A549 (cell line): ENCODE measurements around the gene REEP6. TPM values are rescaled to one million over a fixed set of nuclear protein-coding genes. Genes with fewer than 3 reads are reported as not detected.

ENCODE experiments used
- ATAC-seq, 2 experiments: fragments of 200-7000 bp in 1 of 2; fragments of >200 bp in 1 of 2; cut with Nextera tagmentation in 1 of 2; cut with Tn5 transposase in 1 of 2; 3 replicates each; pipeline versions ENCODE4 v1.8.0 to v1.9.1; 2018 to 2020; ENCODE audit warnings: mild to moderate bottlenecking in 1 of 2, moderate library complexity in 1 of 2
- CTCF ChIA-PET: fragments of 300-600 bp; sonication (Branson Sonifier 250); formaldehyde crosslinking; extraction: SDS; loops from one replicate; lab custom pipeline; 2021; ENCODE audit warnings: antibody characterized with exemption, inconsistent platforms; lab: Yijun Ruan, JAX
- POLR2A ChIA-PET: fragments of 350-600 bp; formaldehyde crosslinking; extraction: SDS; loops from one replicate; lab custom pipeline; 2021; ENCODE audit warnings: antibody characterized with exemption, inconsistent platforms; lab: Yijun Ruan, JAX
- DNase-seq, 2 experiments: peaks; one replicate each; pipeline versions ENCODE4 v3.0.0 to v3.0.0-alpha.2; 2011 to 2016; ENCODE audit warnings: low read depth in 1 of 2, low spot score in 1 of 2
- FAIRE-seq: peaks from 2 replicates; lab custom pipeline; 2011; peaks lifted over from hg19 to GRCh38; lab: Jason Lieb, UNC
- H3K27ac ChIP-seq, 2 experiments: fragments of >200 bp; sonication (Bioruptor Twin); formaldehyde crosslinking; 3 replicates each; pipeline ENCODE4 v1.5.1; 2016 to 2017
- H3K4me1 ChIP-seq: fragments of >200 bp; sonication (Bioruptor Twin); formaldehyde crosslinking; 3 replicates; pipeline ENCODE4 v1.6.1; 2016
- H3K4me2 ChIP-seq: fragments of >200 bp; sonication (Bioruptor Twin); formaldehyde crosslinking; 3 replicates; pipeline ENCODE4 v1.6.1; 2016
- H3K4me3 ChIP-seq: fragments of >200 bp; sonication (Bioruptor Twin); formaldehyde crosslinking; 3 replicates; pipeline ENCODE4 v1.5.1; 2016
- H3K9me3 ChIP-seq: fragments of >200 bp; sonication (Bioruptor Twin); formaldehyde crosslinking; 3 replicates; pipeline ENCODE4 v1.6.1; 2016
- CEBPB ChIP-seq, 2 experiments: fragments of >200 bp in 1 of 2; sonication (Bioruptor Twin) in 1 of 2; formaldehyde crosslinking in 1 of 2; IDR thresholded peaks; 2 replicates each; pipeline ENCODE4 v1.6.1; 2012 to 2016
- FOXS1 ChIP-seq: fragments of 250-450 bp; sonication (Bioruptor Pico); IDR thresholded peaks from 2 replicates; pipeline ENCODE4 v1.5.0; 2020; ENCODE audit warnings: mild to moderate bottlenecking, moderate library complexity
- POLR2AphosphoS2 ChIP-seq: conservative IDR thresholded peaks from 2 replicates; pipeline ENCODE4 v1.6.1; 2012; ENCODE audit warnings: low read length, improper control_type of control experiment, inconsistent platforms
- WGBS: methylation state at CpG from one replicate; pipeline ENCODE4 v1.1.6; 2017; ENCODE audit errors: missing lambda C conversion rate; 5-methylcytosine and 5-hydroxymethylcytosine counted together
- polyA plus RNA-seq, 4 experiments: library from polyadenylated mRNA; depleted of rRNA in 3 of 4; stranded (reverse); fragments of >200 nt; fragmentation: RNase III in 1 of 4; extraction: RNeasy Plus Mini Kit Qiagen cat#74134 plus additional on column Dnase treatment in 1 of 4; gene quantifications; 2 replicates in 3 of 4; 3 replicates in 1 of 4; pipeline ENCODE4 v1.2.3, GENCODE V29; 2011 to 2017

Gene REEP6
- polyA plus RNA-seq, 2 of the 4 experiments (the other 2 are of a cell fraction): 1.8 to 4.8 TPM

DNA sequence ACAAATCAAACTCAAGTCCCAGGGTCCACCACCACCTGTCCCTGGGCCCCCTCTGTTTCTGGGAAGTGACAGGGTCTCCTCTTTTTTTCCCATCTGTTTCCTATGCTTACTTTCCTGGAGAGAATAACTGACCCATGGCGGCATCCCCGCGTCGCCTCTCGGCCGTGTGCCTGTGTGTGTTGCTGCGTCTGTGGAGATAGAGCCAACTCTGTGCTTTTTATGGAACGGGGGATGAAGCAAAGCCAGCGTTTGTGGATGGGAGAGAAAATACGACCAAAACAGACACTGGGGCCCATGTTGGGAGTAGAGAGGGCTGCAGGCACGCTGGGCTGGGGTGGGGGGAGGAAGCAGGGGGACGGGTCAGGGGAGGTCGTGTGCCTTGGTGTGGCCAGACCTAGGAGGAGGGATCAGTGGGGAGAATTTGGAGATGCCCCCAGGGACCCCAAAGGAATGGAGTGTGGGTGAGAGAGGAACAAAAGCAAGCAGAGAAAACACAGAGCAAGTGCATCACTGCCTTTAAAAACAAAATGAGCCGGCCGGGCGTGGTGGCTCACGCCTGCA, 49.5 kb downstream of the REEP6 start:
- H3K9me3 ChIP-seq: 0 out of 3 replicates have a peak, but pooled peaks cover 3% of the 10 kb centered on the region
- no peak for TF ChIP-seq CEBPB (IDR thresholded peaks at IDR 0.05)
- TF ChIP-seq POLR2AphosphoS2: no peak
- TF ChIP-seq FOXS1 (CRISPR knock-in tag): no peak
- no peak for DNase-seq
- H3K27ac ChIP-seq: no peak overlapping the region
- H3K4me3 ChIP-seq: no peak overlapping the region
- H3K4me2 ChIP-seq: no peak overlapping the region
- FAIRE-seq: no peak
- 53% methylated on average over 14 of the region's 17 CpGs for WGBS
- H3K4me1 ChIP-seq: no peaks in the 10 kb centered on the region
- no peak for ATAC-seq
- CTCF ChIA-PET: no interaction called here
- POLR2A ChIA-PET: no interaction called here

Other genes starting within 250 kb of the REEP6 start
- 18.5 and 28.7 TPM in 2 replicates for gene ATP5F1D, start 249.4 kb upstream of the REEP6 start, polyA plus RNA-seq (2011; rRNA removed)
- 96.9 to 101 TPM (median 99.7 TPM) in 3 replicates for gene ATP5F1D, start 249.4 kb upstream of the REEP6 start, polyA plus RNA-seq (2017; fragmentation: RNase III; extraction: RNeasy Plus Mini Kit Qiagen cat#74134 plus additional on column Dnase treatment)
- gene MIDN, start 242.6 kb upstream of the REEP6 start, polyA plus RNA-seq (2011; rRNA removed): 9.1 and 11.8 TPM in 2 replicates
- gene MIDN, start 242.6 kb upstream of the REEP6 start, polyA plus RNA-seq (2017; fragmentation: RNase III; extraction: RNeasy Plus Mini Kit Qiagen cat#74134 plus additional on column Dnase treatment): 27.7 to 33.4 TPM (median 31.4 TPM) in 3 replicates
- gene CIRBP, start 221.8 kb upstream of the REEP6 start, polyA plus RNA-seq (2011; rRNA removed): 92.4 and 151 TPM in 2 replicates
- 178 to 201 TPM (median 189 TPM) in 3 replicates for gene CIRBP, start 221.8 kb upstream of the REEP6 start, polyA plus RNA-seq (2017; fragmentation: RNase III; extraction: RNeasy Plus Mini Kit Qiagen cat#74134 plus additional on column Dnase treatment)
- gene FAM174C, start 215.7 kb upstream of the REEP6 start, polyA plus RNA-seq (2011; rRNA removed): 22.7 and 24.8 TPM in 2 replicates
- 35.6 to 37.6 TPM (median 37.1 TPM) in 3 replicates for gene FAM174C, start 215.7 kb upstream of the REEP6 start, polyA plus RNA-seq (2017; fragmentation: RNase III; extraction: RNeasy Plus Mini Kit Qiagen cat#74134 plus additional on column Dnase treatment)
- 0.16 and 0.24 TPM in 2 replicates for gene EFNA2, start 205.3 kb upstream of the REEP6 start, polyA plus RNA-seq (2011; rRNA removed)
- gene EFNA2, start 205.3 kb upstream of the REEP6 start, polyA plus RNA-seq (2017; fragmentation: RNase III; extraction: RNeasy Plus Mini Kit Qiagen cat#74134 plus additional on column Dnase treatment): 0.84 to 1.3 TPM (median 1.2 TPM) in 3 replicates
- 18.6 and 19.3 TPM in 2 replicates for gene NDUFS7, start 107.3 kb upstream of the REEP6 start, polyA plus RNA-seq (2011; rRNA removed)
- gene NDUFS7, start 107.3 kb upstream of the REEP6 start, polyA plus RNA-seq (2017; fragmentation: RNase III; extraction: RNeasy Plus Mini Kit Qiagen cat#74134 plus additional on column Dnase treatment): 68.4 to 72.8 TPM (median 68.9 TPM) in 3 replicates
- 11.3 and 13.6 TPM in 2 replicates for gene GAMT, start 89.6 kb upstream of the REEP6 start, polyA plus RNA-seq (2011; rRNA removed)
- 24.7 to 26.0 TPM (median 25.7 TPM) in 3 replicates for gene GAMT, start 89.6 kb upstream of the REEP6 start, polyA plus RNA-seq (2017; fragmentation: RNase III; extraction: RNeasy Plus Mini Kit Qiagen cat#74134 plus additional on column Dnase treatment)
- gene DAZAP1, start 83.6 kb upstream of the REEP6 start, polyA plus RNA-seq (2011; rRNA removed): 47.8 and 58.9 TPM in 2 replicates
- gene DAZAP1, start 83.6 kb upstream of the REEP6 start, polyA plus RNA-seq (2017; fragmentation: RNase III; extraction: RNeasy Plus Mini Kit Qiagen cat#74134 plus additional on column Dnase treatment): 86.3 to 87.7 TPM (median 86.5 TPM) in 3 replicates
- gene RPS15, start 52.8 kb upstream of the REEP6 start, polyA plus RNA-seq (2011; rRNA removed): 485 and 525 TPM in 2 replicates
- gene RPS15, start 52.8 kb upstream of the REEP6 start, polyA plus RNA-seq (2017; fragmentation: RNase III; extraction: RNeasy Plus Mini Kit Qiagen cat#74134 plus additional on column Dnase treatment): 1,370 to 1,458 TPM (median 1,378 TPM) in 3 replicates
- 0.32 and 0.36 TPM in 2 replicates for gene APC2, start 41.1 kb upstream of the REEP6 start, polyA plus RNA-seq (2011; rRNA removed)
- 1.3 to 1.6 TPM (median 1.6 TPM) in 3 replicates for gene APC2, start 41.1 kb upstream of the REEP6 start, polyA plus RNA-seq (2017; fragmentation: RNase III; extraction: RNeasy Plus Mini Kit Qiagen cat#74134 plus additional on column Dnase treatment)
- 6.5 and 8.2 TPM in 2 replicates for gene C19orf25, start 12.0 kb upstream of the REEP6 start, polyA plus RNA-seq (2011; rRNA removed)
- 17.1 to 20.7 TPM (median 18.9 TPM) in 3 replicates for gene C19orf25, start 12.0 kb upstream of the REEP6 start, polyA plus RNA-seq (2017; fragmentation: RNase III; extraction: RNeasy Plus Mini Kit Qiagen cat#74134 plus additional on column Dnase treatment)
- 0.76 and 1.0 TPM in 2 replicates for gene PCSK4, start 831 bp upstream of the REEP6 start, polyA plus RNA-seq (2011; rRNA removed)
- 1.2 to 3.7 TPM (median 2.1 TPM) in 3 replicates for gene PCSK4, start 831 bp upstream of the REEP6 start, polyA plus RNA-seq (2017; fragmentation: RNase III; extraction: RNeasy Plus Mini Kit Qiagen cat#74134 plus additional on column Dnase treatment)
- 1.4 and 2.3 TPM in 2 replicates for gene ADAMTSL5, start 21.8 kb downstream of the REEP6 start, polyA plus RNA-seq (2011; rRNA removed)
- 3.0 to 4.1 TPM (median 3.1 TPM) in 3 replicates for gene ADAMTSL5, start 21.8 kb downstream of the REEP6 start, polyA plus RNA-seq (2017; fragmentation: RNase III; extraction: RNeasy Plus Mini Kit Qiagen cat#74134 plus additional on column Dnase treatment)
- not detected in 2 replicates for gene PLK5, start 32.9 kb downstream of the REEP6 start, polyA plus RNA-seq (2011; rRNA removed)
- not detected in 3 replicates for gene PLK5, start 32.9 kb downstream of the REEP6 start, polyA plus RNA-seq (2017; fragmentation: RNase III; extraction: RNeasy Plus Mini Kit Qiagen cat#74134 plus additional on column Dnase treatment)
- 1.4 and 2.1 TPM in 2 replicates for gene MEX3D, start 77.1 kb downstream of the REEP6 start, polyA plus RNA-seq (2011; rRNA removed)
- gene MEX3D, start 77.1 kb downstream of the REEP6 start, polyA plus RNA-seq (2017; fragmentation: RNase III; extraction: RNeasy Plus Mini Kit Qiagen cat#74134 plus additional on column Dnase treatment): 6.6 to 7.5 TPM (median 7.1 TPM) in 3 replicates
- gene MBD3, start 101.7 kb downstream of the REEP6 start, polyA plus RNA-seq (2011; rRNA removed): 22.7 and 23.3 TPM in 2 replicates
- 35.1 to 41.4 TPM (median 39.2 TPM) in 3 replicates for gene MBD3, start 101.7 kb downstream of the REEP6 start, polyA plus RNA-seq (2017; fragmentation: RNase III; extraction: RNeasy Plus Mini Kit Qiagen cat#74134 plus additional on column Dnase treatment)
- gene UQCR11, start 114.3 kb downstream of the REEP6 start, polyA plus RNA-seq (2011; rRNA removed): 111 and 136 TPM in 2 replicates
- 152 to 167 TPM (median 159 TPM) in 3 replicates for gene UQCR11, start 114.3 kb downstream of the REEP6 start, polyA plus RNA-seq (2017; fragmentation: RNase III; extraction: RNeasy Plus Mini Kit Qiagen cat#74134 plus additional on column Dnase treatment)
- 21.3 and 25.6 TPM in 2 replicates for gene TCF3, start 161.4 kb downstream of the REEP6 start, polyA plus RNA-seq (2011; rRNA removed)
- 49.5 to 55.9 TPM (median 52.6 TPM) in 3 replicates for gene TCF3, start 161.4 kb downstream of the REEP6 start, polyA plus RNA-seq (2017; fragmentation: RNase III; extraction: RNeasy Plus Mini Kit Qiagen cat#74134 plus additional on column Dnase treatment)